ENCODE data around the gene UBE4B. TPM values are rescaled to one million over a fixed set of nuclear protein-coding genes. Genes with fewer than 3 reads are reported as not detected.

Gene UBE4B
- total RNA-seq, 1 donor from 2014 or later: 63.7 TPM

GRCh38 chr1:10146391-10146790 is 113.6 kb downstream of the UBE4B start:
- no peak for DNase-seq (ENCODE audit: low spot score in 2 of 2, unreplicated experiment in 2 of 2)
- H3K36me3 Mint-ChIP-seq: peaks cover 27% of the 10 kb centered on the region
- H3K27ac Mint-ChIP-seq: no peak overlapping the region
- H3K4me3 Mint-ChIP-seq: no peak overlapping the region
- H3K27me3 Mint-ChIP-seq (ENCODE audit: low read depth): no peaks in the 10 kb centered on the region
- no peak for TF ChIP-seq CTCF (IDR thresholded peaks at IDR 0.05; ENCODE audit: unreplicated experiment)
- no peaks in the 10 kb centered on the region for H3K9me3 Mint-ChIP-seq
- H3K4me1 Mint-ChIP-seq: no peaks in the 10 kb centered on the region

- H3K4me3 Mint-ChIP-seq: no peak overlapping the region
- no peak for TF ChIP-seq CTCF (IDR thresholded peaks at IDR 0.05; ENCODE audit: unreplicated experiment)
- no peaks in the 10 kb centered on the region for H3K9me3 Mint-ChIP-seq
- H3K27me3 Mint-ChIP-seq (ENCODE audit: low read depth): no peaks in the 10 kb centered on the region
- H3K4me1 Mint-ChIP-seq: no peaks in the 10 kb centered on the region
- no peak for DNase-seq (ENCODE audit: low spot score in 2 of 2, unreplicated experiment in 2 of 2)
- H3K27ac Mint-ChIP-seq: peak overlapping the region; percentile 21
- peaks cover 19% of the 10 kb centered on the region for H3K36me3 Mint-ChIP-seq
Measured at GRCh38 chr1:10149231-10149630, 116.5 kb downstream of the UBE4B start.

- Mint-ChIP-seq H3K9me3 (no peaks in the 10 kb centered on the region), H3K27ac (no peak overlapping the region), H3K27me3 (ENCODE audit: low read depth) (no peaks in the 10 kb centered on the region), H3K4me1 (no peaks in the 10 kb centered on the region), H3K4me3 (no peak overlapping the region), H3K36me3 (peaks cover 13% of the 10 kb centered on the region)
- peak; percentile 66 for TF ChIP-seq CTCF (IDR thresholded peaks at IDR 0.05; ENCODE audit: unreplicated experiment)
- peak in 1 of 2 experiments; percentile 60 for DNase-seq (ENCODE audit: low spot score in 2 of 2, unreplicated experiment in 2 of 2)
Measured at GRCh38 chr1:10152709-10153284, 120.0 kb downstream of the UBE4B start.

- TF ChIP-seq CTCF (IDR thresholded peaks at IDR 0.05; ENCODE audit: unreplicated experiment): no peak
- Mint-ChIP-seq H3K4me1 (no peaks in the 10 kb centered on the region), H3K36me3 (peaks cover 16% of the 10 kb centered on the region), H3K9me3 (no peaks in the 10 kb centered on the region), H3K27me3 (ENCODE audit: low read depth) (no peaks in the 10 kb centered on the region), H3K27ac (no peak overlapping the region), H3K4me3 (no peak overlapping the region)
- DNase-seq (ENCODE audit: low spot score in 2 of 2, unreplicated experiment in 2 of 2): no peak
Measured at GRCh38 chr1:10155087-10155712, 122.4 kb downstream of the UBE4B start.

- peaks cover 24% of the 10 kb centered on the region for H3K36me3 Mint-ChIP-seq
- no peaks in the 10 kb centered on the region for H3K4me1 Mint-ChIP-seq
- H3K27me3 Mint-ChIP-seq (ENCODE audit: low read depth): no peaks in the 10 kb centered on the region
- no peak for TF ChIP-seq CTCF (IDR thresholded peaks at IDR 0.05; ENCODE audit: unreplicated experiment)
- no peak for DNase-seq (ENCODE audit: low spot score in 2 of 2, unreplicated experiment in 2 of 2)
- no peak overlapping the region for H3K4me3 Mint-ChIP-seq
- H3K9me3 Mint-ChIP-seq: no peaks in the 10 kb centered on the region
- H3K27ac Mint-ChIP-seq: peak overlapping the region; percentile 18
Measured at GRCh38 chr1:10160173-10160572, 127.4 kb downstream of the UBE4B start.
